K562 (cell line): ENCODE results near the gene EPS8L1. TPM values are rescaled to one million over a fixed set of nuclear protein-coding genes. Genes with fewer than 3 reads are reported as not detected.

ENCODE experiments used
- BDP1 ChIP-seq: IDR thresholded peaks from 3 replicates; pipeline ENCODE4 v1.6.1; 2011; ENCODE audit not compliant: insufficient read length, insufficient read depth
- CCAR2 ChIP-seq: fragments of 200-400 bp; formaldehyde crosslinking; IDR thresholded peaks from 2 replicates; pipeline ENCODE4 v1.6.1; 2017; ENCODE audit warnings: mild to moderate bottlenecking, low read depth, low read length
- DPF2 ChIP-seq: fragments of 450-650 bp; IDR thresholded peaks from 2 replicates; pipeline ENCODE4 v1.6.1; 2016
- E2F1 ChIP-seq: sonication (generic); formaldehyde crosslinking; IDR thresholded peaks from 2 replicates; pipeline ENCODE4 v1.8.1; 2023; ENCODE audit warnings: mild to moderate bottlenecking, missing genetic modification reagents, moderate library complexity
- FOXJ3 ChIP-seq: sonication (generic); formaldehyde crosslinking; IDR thresholded peaks from 2 replicates; pipeline ENCODE4 v1.4.0; 2020; ENCODE audit warnings: mild to moderate bottlenecking, missing genetic modification reagents
- PHB2 ChIP-seq: fragments of 450-650 bp; IDR thresholded peaks from 2 replicates; pipeline ENCODE4 v1.6.1; 2017; ENCODE audit warnings: low read depth
- RBM25 ChIP-seq: fragments of 200-400 bp; formaldehyde crosslinking; IDR thresholded peaks from 2 replicates; pipeline ENCODE4 v1.6.1; 2018; ENCODE audit warnings: low read length, low read depth, moderate library complexity; ENCODE audit not compliant: severe bottlenecking
- RFX1 ChIP-seq: fragments of 450-650 bp; IDR thresholded peaks from 2 replicates; pipeline ENCODE4 v1.6.1; 2016; ENCODE audit warnings: mild to moderate bottlenecking, moderate library complexity
- XRCC5 ChIP-seq: fragments of 200-400 bp; formaldehyde crosslinking; IDR thresholded peaks from 2 replicates; pipeline ENCODE4 v1.6.1; 2017; ENCODE audit warnings: low read depth, mild to moderate bottlenecking, low read length
- ZBTB40 ChIP-seq, 2 experiments: fragments of 450-650 bp in 1 of 2; sonication (generic) in 1 of 2; formaldehyde crosslinking in 1 of 2; IDR thresholded peaks; 2 replicates each; pipeline versions ENCODE4 v1.7.1 to v1.9.0; 2016 to 2022; ENCODE audit warnings: inconsistent platforms in 1 of 2, mild to moderate bottlenecking in 1 of 2, missing genetic modification reagents in 1 of 2
- ZNF140 ChIP-seq: fragments of 250-450 bp; sonication (Bioruptor Pico); IDR thresholded peaks from 2 replicates; pipeline ENCODE4 v1.8.0; 2021; ENCODE audit warnings: moderate library complexity, mild to moderate bottlenecking, inconsistent platforms
- polyA plus RNA-seq, 8 experiments: library from polyadenylated mRNA; depleted of rRNA in 4 of 8; stranded (reverse) in 5 of 8; unstranded in 3 of 8; fragments of >200 nt; fragmentation: Nextera tagmentation in 2 of 8; fragmentation: Illumina TruSeq in 1 of 8; extraction: Ambion mirVana in 2 of 8; extraction: Trizol in 1 of 8; gene quantifications; 2 replicates each; pipeline versions ENCODE4 v1.2.1 to v1.2.3, GENCODE V29; 2011 to 2014; ENCODE audit warnings: inconsistent platforms in 1 of 8, missing spikeins in 1 of 8
- total RNA-seq, 7 experiments: library from RNA; depleted of rRNA in 6 of 7; stranded (reverse); fragments of >200 nt in 6 of 7; fragmentation: Illumina TruSeq in 2 of 7; extraction: Trizol in 2 of 7; gene quantifications; 2 replicates each; pipeline versions ENCODE4 v1.2.1 to v1.2.3, GENCODE V29; 2011 to 2021; ENCODE audit warnings: low replicate concordance in 1 of 7
- TF ChIP-seq, protein P1 (sequence below): sonication (generic); formaldehyde crosslinking; IDR thresholded peaks from 2 replicates; pipeline ENCODE4 v1.8.0; 2022; ENCODE audit warnings: missing genetic modification reagents, mild to moderate bottlenecking, moderate library complexity, borderline replicate concordance
- TF ChIP-seq, protein P2 (sequence below): fragments of 250-450 bp; sonication (Bioruptor Pico); IDR thresholded peaks from 2 replicates; pipeline ENCODE4 v1.5.0; 2020; ENCODE audit warnings: mild to moderate bottlenecking

Gene EPS8L1
- total and polyA plus RNA-seq, 9 of the 15 experiments (the other 6 are each of a cell fraction or from before 2014, with no cell fraction given), result 0.35 to 22.1 (median 11.9) TPM

DNA sequence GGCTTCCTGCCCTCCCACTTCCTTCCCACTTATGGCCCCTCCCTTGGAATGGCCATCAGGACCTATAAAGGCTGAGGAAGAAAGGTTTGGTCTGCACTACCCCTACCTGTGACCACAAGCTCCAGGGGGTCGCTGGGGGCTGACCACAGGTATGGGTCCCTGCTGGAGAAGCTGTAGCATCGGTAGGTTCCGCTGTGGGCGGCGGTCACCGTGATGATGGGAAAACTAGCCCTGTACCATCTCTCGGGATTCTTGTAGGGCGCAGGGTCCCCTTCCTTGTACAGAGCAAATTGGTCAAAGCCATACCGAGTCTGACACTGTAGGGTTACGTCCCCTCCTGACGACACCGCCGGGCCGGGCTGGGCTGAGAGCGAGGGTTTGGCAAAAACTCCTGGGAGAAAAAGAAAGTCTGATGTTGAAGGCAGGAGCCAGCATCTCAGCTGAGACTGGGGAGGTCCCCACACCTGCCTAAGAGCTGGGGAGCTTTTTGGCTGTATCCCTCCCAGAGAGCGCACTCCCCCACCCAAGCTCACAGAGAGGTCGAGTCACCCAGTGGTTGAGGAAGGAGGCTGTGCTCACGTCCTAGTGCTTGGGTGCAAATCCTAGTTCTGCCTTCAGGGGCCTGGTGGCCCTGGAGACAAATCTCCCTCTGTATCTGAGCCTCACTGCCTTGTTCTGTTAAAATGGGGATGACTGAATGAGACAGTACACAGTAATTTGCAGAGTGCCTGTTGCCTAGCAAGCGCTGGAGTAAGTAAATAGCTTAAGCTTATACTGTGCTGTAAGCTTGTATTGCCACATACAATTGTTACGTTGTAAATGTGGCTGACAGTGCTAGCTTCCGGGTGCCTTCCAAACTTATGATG lies 48.0 kb upstream of the EPS8L1 start (continued):
- TF ChIP-seq ZBTB40 (IDR thresholded peaks at IDR 0.05) (peak; percentile 27; the same call in 1 of the 2 replicates), ZBTB40 (CRISPR knock-in tag; IDR thresholded peaks at IDR 0.05) (no peak), FOXJ3 (peak; percentile 61; the same call in 1 of the 2 replicates), DPF2 (no peak), RFX1 (peak; percentile 56), RBM25 (peak; percentile 58), XRCC5 (no peak), BDP1 (no peak), E2F1 (no peak), PHB2 (no peak), CCAR2 (0 out of 2 replicates have a peak, but pooled peaks have one; percentile 86), ZNF140 (no peak)
- TF ChIP-seq, protein P1, sequence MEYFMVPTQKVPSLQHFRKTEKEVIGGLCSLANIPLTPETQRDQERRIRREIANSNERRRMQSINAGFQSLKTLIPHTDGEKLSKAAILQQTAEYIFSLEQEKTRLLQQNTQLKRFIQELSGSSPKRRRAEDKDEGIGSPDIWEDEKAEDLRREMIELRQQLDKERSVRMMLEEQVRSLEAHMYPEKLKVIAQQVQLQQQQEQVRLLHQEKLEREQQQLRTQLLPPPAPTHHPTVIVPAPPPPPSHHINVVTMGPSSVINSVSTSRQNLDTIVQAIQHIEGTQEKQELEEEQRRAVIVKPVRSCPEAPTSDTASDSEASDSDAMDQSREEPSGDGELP, result peak; percentile 68; the same call in 1 of the 2 replicates
- TF ChIP-seq, protein P2, sequence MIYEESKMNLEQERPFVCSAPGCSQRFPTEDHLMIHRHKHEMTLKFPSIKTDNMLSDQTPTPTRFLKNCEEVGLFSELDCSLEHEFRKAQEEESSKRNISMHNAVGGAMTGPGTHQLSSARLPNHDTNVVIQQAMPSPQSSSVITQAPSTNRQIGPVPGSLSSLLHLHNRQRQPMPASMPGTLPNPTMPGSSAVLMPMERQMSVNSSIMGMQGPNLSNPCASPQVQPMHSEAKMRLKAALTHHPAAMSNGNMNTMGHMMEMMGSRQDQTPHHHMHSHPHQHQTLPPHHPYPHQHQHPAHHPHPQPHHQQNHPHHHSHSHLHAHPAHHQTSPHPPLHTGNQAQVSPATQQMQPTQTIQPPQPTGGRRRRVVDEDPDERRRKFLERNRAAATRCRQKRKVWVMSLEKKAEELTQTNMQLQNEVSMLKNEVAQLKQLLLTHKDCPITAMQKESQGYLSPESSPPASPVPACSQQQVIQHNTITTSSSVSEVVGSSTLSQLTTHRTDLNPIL (CRISPR knock-in tag), result no peak
